ENCODE results near the gene TM7SF3. TPM values are rescaled to one million over a fixed set of nuclear protein-coding genes. Genes with fewer than 3 reads are reported as not detected.

Gene TM7SF3
- total RNA-seq, 1 donor from 2014 or later = 48.1 TPM

DNA sequence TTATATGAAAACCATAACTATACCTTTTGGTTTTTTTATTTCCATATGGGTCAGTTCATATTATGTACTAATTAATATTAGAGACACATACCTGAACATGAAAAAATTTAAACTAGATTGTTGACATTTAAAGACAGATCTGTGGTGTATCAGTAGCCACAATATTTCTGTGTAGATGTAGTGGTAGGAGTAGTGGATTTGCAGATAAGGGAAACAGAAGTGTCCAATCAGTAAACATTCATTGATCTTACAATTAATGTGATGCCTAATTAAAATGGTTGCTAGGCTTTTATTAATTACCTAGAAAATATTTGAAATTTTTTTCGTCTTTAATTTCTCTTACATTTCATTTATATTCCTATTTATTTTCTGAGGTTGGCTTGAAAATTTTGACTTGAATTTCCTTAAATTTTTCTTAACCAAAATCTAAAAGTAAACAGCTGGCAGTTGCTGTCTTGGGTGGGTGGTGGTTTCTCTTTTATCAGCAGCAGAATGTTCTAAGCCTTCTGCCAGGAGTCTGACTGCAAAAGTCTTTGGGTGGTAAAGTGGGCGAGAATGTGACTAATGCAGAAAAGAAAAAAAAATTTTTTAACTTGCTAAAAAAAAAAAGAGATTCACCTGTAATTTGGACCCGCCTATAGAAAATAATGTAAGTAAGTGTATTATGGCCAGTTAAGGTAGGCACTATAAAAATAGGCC is 73.5 kb downstream of the TM7SF3 start:
- TF ChIP-seq, protein P1, sequence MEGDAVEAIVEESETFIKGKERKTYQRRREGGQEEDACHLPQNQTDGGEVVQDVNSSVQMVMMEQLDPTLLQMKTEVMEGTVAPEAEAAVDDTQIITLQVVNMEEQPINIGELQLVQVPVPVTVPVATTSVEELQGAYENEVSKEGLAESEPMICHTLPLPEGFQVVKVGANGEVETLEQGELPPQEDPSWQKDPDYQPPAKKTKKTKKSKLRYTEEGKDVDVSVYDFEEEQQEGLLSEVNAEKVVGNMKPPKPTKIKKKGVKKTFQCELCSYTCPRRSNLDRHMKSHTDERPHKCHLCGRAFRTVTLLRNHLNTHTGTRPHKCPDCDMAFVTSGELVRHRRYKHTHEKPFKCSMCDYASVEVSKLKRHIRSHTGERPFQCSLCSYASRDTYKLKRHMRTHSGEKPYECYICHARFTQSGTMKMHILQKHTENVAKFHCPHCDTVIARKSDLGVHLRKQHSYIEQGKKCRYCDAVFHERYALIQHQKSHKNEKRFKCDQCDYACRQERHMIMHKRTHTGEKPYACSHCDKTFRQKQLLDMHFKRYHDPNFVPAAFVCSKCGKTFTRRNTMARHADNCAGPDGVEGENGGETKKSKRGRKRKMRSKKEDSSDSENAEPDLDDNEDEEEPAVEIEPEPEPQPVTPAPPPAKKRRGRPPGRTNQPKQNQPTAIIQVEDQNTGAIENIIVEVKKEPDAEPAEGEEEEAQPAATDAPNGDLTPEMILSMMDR (conservative IDR thresholded peaks at IDR 0.05; ENCODE audit: low read depth, low read length) = no peak
- H3K4me3 ChIP-seq (ENCODE audit: low read depth, low read length) = peak overlapping the region; percentile 14
- no peak for DNase-seq (ENCODE audit: low read depth)

- TF ChIP-seq, protein P1 (conservative IDR thresholded peaks at IDR 0.05; ENCODE audit: low read depth, low read length) = no peak
- no peak for DNase-seq (ENCODE audit: low read depth)
- peak overlapping the region; percentile 83 for H3K4me3 ChIP-seq (ENCODE audit: low read depth, low read length)
Observed at GRCh38 chr12:26939953-26940352, 74.2 kb downstream of the TM7SF3 start.

- DNase-seq (ENCODE audit: low read depth) = no peak
Observed at GRCh38 chr12:26939192-26939832, 74.9 kb downstream of the TM7SF3 start.

DNA sequence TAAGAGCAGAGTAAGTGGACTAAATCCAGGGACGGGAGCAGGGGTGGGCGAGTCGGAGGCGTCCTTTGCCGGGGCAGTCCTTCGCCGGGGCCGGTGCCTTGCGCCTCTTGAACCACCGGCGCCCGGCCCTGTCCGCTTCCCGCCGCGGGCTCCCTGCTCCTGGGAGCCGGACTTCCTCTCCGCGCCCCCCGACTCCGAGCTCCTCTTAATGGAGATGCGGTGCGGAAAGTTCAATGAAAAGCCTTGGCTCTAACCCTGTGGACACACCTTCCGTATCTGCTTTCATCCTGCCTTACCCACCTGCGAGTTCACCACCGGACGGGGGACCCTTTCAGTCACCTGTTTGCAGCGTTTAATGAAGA is 75.5 kb downstream of the TM7SF3 start:
- peak overlapping the region; percentile 83 for H3K4me3 ChIP-seq (ENCODE audit: low read depth, low read length)
- DNase-seq (ENCODE audit: low read depth) = no peak
- TF ChIP-seq, protein P1 (conservative IDR thresholded peaks at IDR 0.05; ENCODE audit: low read depth, low read length) = no peak

More at GRCh38 chr12:26939192-26939832, 74.9 kb downstream of the TM7SF3 start:
- TF ChIP-seq, protein P1 (conservative IDR thresholded peaks at IDR 0.05; ENCODE audit: low read depth, low read length) = no peak
- H3K4me3 ChIP-seq (ENCODE audit: low read depth, low read length) = peak overlapping the region; percentile 83

DNA sequence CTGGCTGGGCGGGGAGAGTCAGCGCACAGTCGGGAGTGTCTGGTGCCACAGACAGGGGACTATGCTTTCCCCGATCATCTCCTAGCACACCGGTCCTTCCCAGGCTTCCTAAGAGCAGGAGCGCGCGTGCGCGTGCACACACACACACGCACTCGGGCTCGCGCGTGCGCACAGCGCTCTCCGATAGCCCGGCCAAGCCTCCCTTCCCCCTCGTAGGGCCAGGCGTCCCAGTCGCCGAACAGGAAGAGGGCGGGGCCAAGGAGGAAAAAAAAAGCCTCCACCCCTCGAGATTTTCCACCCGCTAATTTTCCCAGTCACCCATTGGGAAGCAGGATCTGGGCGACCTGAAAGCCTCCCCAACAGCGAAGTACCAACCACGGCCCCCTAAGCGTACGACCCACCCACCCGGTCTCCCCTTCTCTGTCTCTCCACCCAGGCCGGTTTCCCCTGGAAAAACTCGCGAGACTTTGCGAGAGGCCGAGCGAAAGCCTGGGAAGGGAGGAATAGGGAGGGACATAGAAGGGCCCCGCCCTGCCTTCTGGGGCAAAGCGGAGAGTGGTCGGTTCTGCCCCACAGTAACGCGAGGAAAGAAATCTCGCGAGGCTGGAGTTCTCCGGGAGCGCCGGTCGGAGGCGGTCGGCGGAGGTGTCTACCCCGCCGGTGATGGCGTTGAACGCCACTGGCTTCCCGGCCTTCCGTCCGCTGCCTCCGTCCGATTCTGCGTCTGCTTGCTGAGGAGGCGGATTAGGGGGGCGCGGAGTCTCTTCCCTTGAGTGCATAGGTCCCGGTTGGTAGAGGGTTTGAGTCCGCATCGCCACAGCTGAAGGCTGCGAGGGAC is 76.1 kb downstream of the TM7SF3 start, which contains the start of the genes FGFR1OP2 and INTS13:
TSS of gene FGFR1OP2 (plus strand) at position 608 of the 838 bp plus-strand sequence. CDS start 15,689 bp downstream, outside the sequence.
TSS of gene INTS13 (minus strand) at position 119 of the 838 bp plus-strand sequence. CDS start 1,178 bp downstream, outside the sequence.
- H3K4me3 ChIP-seq (ENCODE audit: low read depth, low read length) = peak within 1 kb of the TSS; percentile 83
- DNase-seq (ENCODE audit: low read depth) = peak; percentile 88
- TF ChIP-seq, protein P1 (conservative IDR thresholded peaks at IDR 0.05; ENCODE audit: low read depth, low read length) = no peak

GRCh38 chr12:26937443-26937862 is 76.7 kb downstream of the TM7SF3 start:
- DNase-seq (ENCODE audit: low read depth) = no peak
- peak overlapping the region; percentile 83 for H3K4me3 ChIP-seq (ENCODE audit: low read depth, low read length)
- TF ChIP-seq, protein P1 (conservative IDR thresholded peaks at IDR 0.05; ENCODE audit: low read depth, low read length) = no peak
